Mesothelial cell of epicardium (in vitro differentiated cells): ENCODE data around the gene ORM1. TPM values are rescaled to one million over a fixed set of nuclear protein-coding genes. Genes with fewer than 3 reads are reported as not detected.

Experiments
- DNase-seq, 2 experiments: peaks; one replicate each; pipeline ENCODE4 v3.0.0; 2021; ENCODE audit warnings: low spot score in 2 of 2; ENCODE audit not compliant: unreplicated experiment in 2 of 2
- H3K27ac Mint-ChIP-seq: 2 replicates; pipeline ENCODE4 v1.8.0; 2021; ENCODE audit warnings: mixed read lengths
- H3K27me3 Mint-ChIP-seq: 2 replicates; pipeline ENCODE4 v1.8.0; 2021; ENCODE audit warnings: low read depth, mixed read lengths
- H3K36me3 Mint-ChIP-seq: 2 replicates; pipeline ENCODE4 v1.8.0; 2021; ENCODE audit warnings: mixed read lengths
- H3K4me1 Mint-ChIP-seq: 2 replicates; pipeline ENCODE4 v1.8.0; 2021; ENCODE audit warnings: mixed read lengths
- H3K4me3 Mint-ChIP-seq: 2 replicates; pipeline ENCODE4 v1.8.0; 2021; ENCODE audit warnings: mild to moderate bottlenecking, moderate library complexity, mixed read lengths
- H3K9me3 Mint-ChIP-seq: 2 replicates; pipeline ENCODE4 v1.8.0; 2021; ENCODE audit warnings: mixed read lengths
- total RNA-seq: library from RNA; stranded (reverse); gene quantifications from 3 replicates; pipeline ENCODE4 v1.2.1, GENCODE V29; 2021
- TF ChIP-seq, protein P1 (sequence below): fragments of 200-600 bp; sonication (generic); IDR thresholded peaks from one replicate; pipeline ENCODE4 v1.5.0; 2021; ENCODE audit warnings: antibody characterized with exemption; ENCODE audit not compliant: unreplicated experiment

Gene ORM1
- total RNA-seq, 1 donor from 2014 or later, result not detected

DNA sequence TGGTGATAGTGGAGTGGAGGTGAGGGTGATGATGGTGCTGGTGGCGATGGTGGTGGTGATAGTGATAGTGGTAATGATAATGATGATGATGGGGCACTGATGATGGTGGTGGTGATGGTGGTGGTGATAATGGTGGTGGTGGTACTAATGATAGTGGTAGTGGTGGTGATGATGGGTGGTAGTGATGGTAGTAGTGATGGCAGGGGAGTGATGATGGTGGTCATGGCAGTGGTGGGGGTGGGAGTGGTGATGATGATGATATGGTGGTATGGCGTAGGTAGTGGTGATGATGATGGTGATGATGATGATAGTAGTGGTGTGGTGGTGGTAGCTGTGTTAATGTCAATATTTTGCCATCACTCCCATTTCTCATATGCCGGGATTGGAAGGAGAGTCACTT is 44.5 kb upstream of the ORM1 start:
- peaks cover 14% of the 10 kb centered on the region for H3K4me1 Mint-ChIP-seq
- H3K4me3 Mint-ChIP-seq, result no peak overlapping the region
- H3K9me3 Mint-ChIP-seq, result no peaks in the 10 kb centered on the region
- DNase-seq, result no peak
- H3K36me3 Mint-ChIP-seq, result peaks cover 36% of the 10 kb centered on the region
- no peak overlapping the region for H3K27ac Mint-ChIP-seq
- TF ChIP-seq, protein P1, sequence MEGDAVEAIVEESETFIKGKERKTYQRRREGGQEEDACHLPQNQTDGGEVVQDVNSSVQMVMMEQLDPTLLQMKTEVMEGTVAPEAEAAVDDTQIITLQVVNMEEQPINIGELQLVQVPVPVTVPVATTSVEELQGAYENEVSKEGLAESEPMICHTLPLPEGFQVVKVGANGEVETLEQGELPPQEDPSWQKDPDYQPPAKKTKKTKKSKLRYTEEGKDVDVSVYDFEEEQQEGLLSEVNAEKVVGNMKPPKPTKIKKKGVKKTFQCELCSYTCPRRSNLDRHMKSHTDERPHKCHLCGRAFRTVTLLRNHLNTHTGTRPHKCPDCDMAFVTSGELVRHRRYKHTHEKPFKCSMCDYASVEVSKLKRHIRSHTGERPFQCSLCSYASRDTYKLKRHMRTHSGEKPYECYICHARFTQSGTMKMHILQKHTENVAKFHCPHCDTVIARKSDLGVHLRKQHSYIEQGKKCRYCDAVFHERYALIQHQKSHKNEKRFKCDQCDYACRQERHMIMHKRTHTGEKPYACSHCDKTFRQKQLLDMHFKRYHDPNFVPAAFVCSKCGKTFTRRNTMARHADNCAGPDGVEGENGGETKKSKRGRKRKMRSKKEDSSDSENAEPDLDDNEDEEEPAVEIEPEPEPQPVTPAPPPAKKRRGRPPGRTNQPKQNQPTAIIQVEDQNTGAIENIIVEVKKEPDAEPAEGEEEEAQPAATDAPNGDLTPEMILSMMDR, result no peak
- no peaks in the 10 kb centered on the region for H3K27me3 Mint-ChIP-seq

DNA sequence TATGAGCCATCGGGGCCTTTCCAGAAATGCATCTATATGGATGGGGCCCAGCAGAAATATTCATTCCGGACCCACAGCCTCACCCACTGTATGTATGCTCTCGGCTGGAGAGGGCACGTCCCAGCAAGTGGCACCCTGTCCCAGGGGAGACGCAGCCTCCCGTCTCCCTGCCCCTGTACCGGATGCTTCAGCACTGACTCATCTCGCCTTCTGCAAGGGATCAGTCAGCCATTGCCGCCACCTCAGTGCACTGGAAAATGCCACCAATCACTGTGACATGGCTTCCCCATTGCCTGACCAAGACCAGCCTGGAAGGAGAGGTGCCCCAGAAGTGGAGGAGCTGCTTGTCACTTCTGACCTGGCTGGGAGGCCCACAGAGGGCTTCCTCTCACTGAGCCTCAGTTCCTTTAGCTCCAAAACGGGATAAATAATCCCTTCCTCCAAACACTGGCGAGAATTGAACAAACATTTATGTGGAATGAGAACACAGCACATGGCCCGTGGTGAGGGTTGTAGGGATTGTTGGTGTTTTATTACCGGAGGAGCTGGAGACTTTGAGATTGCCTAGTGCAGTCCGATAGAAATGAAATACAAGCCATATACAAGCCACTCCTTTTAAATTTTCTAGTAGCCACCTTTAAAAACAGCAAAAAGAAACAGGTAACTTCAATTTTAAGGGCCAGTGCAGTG is 43.9 kb upstream of the ORM1 start:
- Mint-ChIP-seq H3K27me3 (no peaks in the 10 kb centered on the region), H3K36me3 (peaks cover 35% of the 10 kb centered on the region)
- DNase-seq, result no peak

DNA sequence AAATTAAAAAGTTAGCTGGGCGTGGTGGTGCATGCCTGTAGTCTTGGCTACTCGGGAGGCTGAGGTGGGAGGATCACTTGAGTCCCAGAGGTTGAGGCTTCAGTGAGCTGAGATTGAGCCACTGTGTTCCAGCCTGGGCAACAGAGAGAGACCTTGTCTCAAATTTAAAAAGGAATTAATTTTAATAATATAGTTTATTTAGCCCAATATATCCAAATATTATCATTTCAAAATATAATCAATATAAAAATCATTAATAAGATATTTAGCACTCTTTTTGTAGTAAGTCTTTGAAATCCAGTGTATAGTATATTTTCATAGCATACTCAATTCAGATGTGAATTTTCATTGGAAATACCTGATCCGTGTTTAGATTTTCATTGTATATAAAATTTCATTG is 43.2 kb upstream of the ORM1 start:
- Mint-ChIP-seq H3K4me1 (peaks cover 14% of the 10 kb centered on the region), H3K36me3 (peaks cover 36% of the 10 kb centered on the region), H3K27me3 (no peaks in the 10 kb centered on the region)

More for the DNA sequence above, 43.9 kb upstream of the ORM1 start:
- Mint-ChIP-seq H3K27ac (no peak overlapping the region), H3K4me3 (no peak overlapping the region), H3K4me1 (peaks cover 14% of the 10 kb centered on the region), H3K9me3 (no peaks in the 10 kb centered on the region)
- TF ChIP-seq, protein P1, result no peak

DNA sequence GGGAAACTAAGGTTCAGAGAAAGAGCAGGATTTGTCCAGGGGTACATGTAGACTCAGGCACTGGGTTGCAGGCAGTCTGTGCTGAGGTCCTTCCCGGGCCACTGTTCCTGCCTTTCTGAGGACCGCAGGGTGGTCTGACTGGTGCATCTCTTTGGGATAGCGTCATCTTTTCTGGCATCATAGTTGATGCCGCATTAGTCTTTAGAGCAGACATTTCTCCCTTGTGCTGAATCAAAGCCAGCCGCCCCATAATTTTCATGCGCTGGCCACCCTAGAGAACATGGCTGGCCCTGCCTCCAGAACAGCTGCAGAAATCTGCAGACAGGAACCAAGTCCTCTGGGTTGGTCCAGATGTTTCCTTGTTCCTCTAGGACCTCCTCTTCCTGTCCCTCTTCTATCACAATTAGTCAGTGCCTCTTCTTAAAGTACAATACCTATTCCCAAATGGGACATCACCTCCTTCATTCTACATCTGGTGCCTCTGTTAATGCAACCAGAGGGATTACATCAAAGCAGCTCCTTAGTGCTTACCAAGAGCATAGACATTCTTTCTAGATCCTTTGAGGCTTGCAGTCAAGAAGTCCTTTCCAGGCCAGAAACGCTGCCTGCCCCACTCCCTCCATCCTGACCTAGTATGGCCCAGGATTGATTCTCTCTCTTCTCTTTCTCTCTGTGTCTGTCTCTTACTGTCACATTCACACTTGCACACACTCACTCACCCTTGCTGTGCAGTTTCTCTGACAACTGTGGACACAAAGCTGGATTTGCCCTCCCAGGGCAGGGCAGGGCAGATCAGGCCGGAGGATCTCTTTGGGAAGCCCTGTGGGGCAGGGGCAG is 42.0 kb upstream of the ORM1 start:
- Mint-ChIP-seq H3K9me3 (no peaks in the 10 kb centered on the region), H3K27ac (peak overlapping the region; percentile 87), H3K36me3 (peaks cover 35% of the 10 kb centered on the region), H3K27me3 (no peaks in the 10 kb centered on the region), H3K4me3 (no peak overlapping the region), H3K4me1 (peaks cover 22% of the 10 kb centered on the region)
- DNase-seq, result no peak
- TF ChIP-seq, protein P1, result no peak

More for the DNA sequence above, 43.2 kb upstream of the ORM1 start:
- no peak for DNase-seq
- H3K9me3 Mint-ChIP-seq, result no peaks in the 10 kb centered on the region
- H3K4me3 Mint-ChIP-seq, result no peak overlapping the region
- no peak overlapping the region for H3K27ac Mint-ChIP-seq
- TF ChIP-seq, protein P1, result no peak

DNA sequence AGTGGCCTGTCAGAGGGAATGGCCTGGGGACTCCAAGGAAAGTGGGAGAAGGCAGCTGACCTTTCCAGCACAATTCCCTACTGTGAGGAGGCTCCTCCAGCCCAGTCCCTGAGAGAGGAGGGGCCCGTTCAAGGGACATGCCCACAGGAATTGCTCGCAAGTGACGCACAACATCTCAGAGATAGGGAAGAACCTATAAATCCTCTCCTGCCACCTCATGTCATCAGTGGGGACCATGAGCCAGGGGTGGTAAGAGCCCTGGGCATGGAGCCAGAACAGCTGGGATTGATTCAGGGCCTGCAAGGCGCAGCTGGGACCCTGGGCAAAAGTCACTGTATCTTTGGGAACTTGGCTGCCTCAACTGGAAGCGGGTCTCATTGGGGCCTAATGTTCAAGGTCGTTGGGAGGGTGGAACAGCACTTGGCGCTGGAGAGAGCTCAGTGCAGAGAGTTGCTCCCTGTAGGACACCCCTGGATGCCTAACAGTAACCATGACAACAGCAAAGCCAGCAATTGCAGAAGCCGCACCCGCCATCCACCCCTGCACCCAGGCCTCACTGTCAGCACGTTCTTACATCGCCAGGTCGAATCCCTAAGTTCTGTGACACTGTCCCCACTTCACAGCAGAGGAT is 41.3 kb upstream of the ORM1 start:
- Mint-ChIP-seq H3K36me3 (peaks cover 30% of the 10 kb centered on the region), H3K4me1 (peaks cover 22% of the 10 kb centered on the region), H3K4me3 (no peak overlapping the region), H3K27ac (peak overlapping the region; percentile 87), H3K9me3 (no peaks in the 10 kb centered on the region), H3K27me3 (no peaks in the 10 kb centered on the region)
- DNase-seq, result no peak
- TF ChIP-seq, protein P1, result no peak
